HG03521 (cell line): ENCODE results near the gene MRGPRF.

Source experiments
- ATAC-seq: cut with Tn5 transposase; IDR thresholded peaks from one replicate; pipeline ENCODE4 v1.9.1; 2021; ENCODE audit warnings: mild to moderate bottlenecking, moderate library complexity; ENCODE audit not compliant: unreplicated experiment

MRGPRF gene

GRCh38 chr11:69051381-69052342 is 38.6 kb upstream of the MRGPRF start:
- no peak for ATAC-seq

- ATAC-seq = no peak
Measured at GRCh38 chr11:69050592-69051380, 37.7 kb upstream of the MRGPRF start.

GRCh38 chr11:69049490-69049867 is 36.4 kb upstream of the MRGPRF start:
- no peak for ATAC-seq

- ATAC-seq = peak; percentile 73
Measured at GRCh38 chr11:69048694-69049489, 35.8 kb upstream of the MRGPRF start, which contains the start of gene TPCN2. TPCN2 (plus strand) TSS chr11:69048932; CDS start chr11:69048998, 66 bp downstream.

- ATAC-seq = no peak
Measured at GRCh38 chr11:69048031-69048693, 35.1 kb upstream of the MRGPRF start.

GRCh38 chr11:69044111-69045013 is 31.3 kb upstream of the MRGPRF start:
- no peak for ATAC-seq

- ATAC-seq = no peak
Measured at GRCh38 chr11:69041516-69041915, 28.5 kb upstream of the MRGPRF start.

- no peak for ATAC-seq
Measured at GRCh38 chr11:69040581-69041260, 27.7 kb upstream of the MRGPRF start.

GRCh38 chr11:69040051-69040450 is 27.0 kb upstream of the MRGPRF start:
- ATAC-seq = no peak

GRCh38 chr11:69039501-69039900 is 26.5 kb upstream of the MRGPRF start:
- no peak for ATAC-seq

GRCh38 chr11:69037544-69037943 is 24.5 kb upstream of the MRGPRF start:
- ATAC-seq = no peak

GRCh38 chr11:69037074-69037473 is 24.0 kb upstream of the MRGPRF start:
- no peak for ATAC-seq

- ATAC-seq = no peak
Measured at GRCh38 chr11:69035946-69036340, 22.9 kb upstream of the MRGPRF start.

GRCh38 chr11:69035150-69035945 is 22.3 kb upstream of the MRGPRF start:
- no peak for ATAC-seq

- no peak for ATAC-seq
Measured at GRCh38 chr11:69034123-69034867, 21.2 kb upstream of the MRGPRF start.

- ATAC-seq = no peak
Measured at GRCh38 chr11:69033431-69033830, 20.4 kb upstream of the MRGPRF start.

- no peak for ATAC-seq
Measured at GRCh38 chr11:69032833-69033232, 19.8 kb upstream of the MRGPRF start.
